ENCODE data around the gene LRRC25. TPM values are rescaled to one million over a fixed set of nuclear protein-coding genes. Genes with fewer than 3 reads are reported as not detected.

LRRC25 gene
- total RNA-seq, 6 experiments from 2014 or later: 1.9 to 12.6 (median 3.2) TPM

GRCh38 chr19:18436671-18437490 lies 39.5 kb upstream of the LRRC25 start:
- H3K27me3 ChIP-seq: no peaks in the 10 kb centered on the region
- no peaks in the 10 kb centered on the region for H3K36me3 ChIP-seq
- intact Hi-C loops (cut with DNase I): no loop called here

GRCh38 chr19:18435842-18436670 lies 38.6 kb upstream of the LRRC25 start:
- ATAC-seq (no peak), DNase-seq (no peak)
- Histone ChIP-seq H3K27me3 (no peaks in the 10 kb centered on the region), H3K27ac (no peak overlapping the region), H3K4me1 (peaks cover 0 to 26% (median 6%) of the 10 kb centered on the region in 4 donors), H3K9me3 (no peaks in the 10 kb centered on the region), H3K4me3 (no peak overlapping the region), H3K36me3 (no peaks in the 10 kb centered on the region)
- 70% methylated on average over 6 of the region's 46 CpGs for WGBS (ENCODE audit: insufficient coverage, low coverage, low lambda C conversion rate, missing lambda C conversion rate)
- intact Hi-C loops (cut with DNase I): no loop called here
- TF ChIP-seq CTCF (IDR thresholded peaks at IDR 0.05) (no peak), POLR2A (IDR thresholded peaks at IDR 0.05) (no peak)

More at GRCh38 chr19:18436671-18437490, 39.5 kb upstream of the LRRC25 start:
- H3K4me1 ChIP-seq: peaks cover 0 to 26% (median 6%) of the 10 kb centered on the region in 4 donors
- H3K4me3 ChIP-seq: peak overlapping the region; percentile 40 to 46 (median 41)
- peak overlapping the region in 1 of 3 donors; percentile 51 for H3K27ac ChIP-seq
- peak; percentile 50 to 55 (median 52) for ATAC-seq
- TF ChIP-seq POLR2A (IDR thresholded peaks at IDR 0.05) (no peak), CTCF (IDR thresholded peaks at IDR 0.05) (no peak)
- 32% methylated on average over 26 of the region's 67 CpGs for WGBS (ENCODE audit: insufficient coverage, low coverage, low lambda C conversion rate, missing lambda C conversion rate)
- H3K9me3 ChIP-seq: no peaks in the 10 kb centered on the region
- peak; percentile 77 to 80 (median 80) for DNase-seq

DNA sequence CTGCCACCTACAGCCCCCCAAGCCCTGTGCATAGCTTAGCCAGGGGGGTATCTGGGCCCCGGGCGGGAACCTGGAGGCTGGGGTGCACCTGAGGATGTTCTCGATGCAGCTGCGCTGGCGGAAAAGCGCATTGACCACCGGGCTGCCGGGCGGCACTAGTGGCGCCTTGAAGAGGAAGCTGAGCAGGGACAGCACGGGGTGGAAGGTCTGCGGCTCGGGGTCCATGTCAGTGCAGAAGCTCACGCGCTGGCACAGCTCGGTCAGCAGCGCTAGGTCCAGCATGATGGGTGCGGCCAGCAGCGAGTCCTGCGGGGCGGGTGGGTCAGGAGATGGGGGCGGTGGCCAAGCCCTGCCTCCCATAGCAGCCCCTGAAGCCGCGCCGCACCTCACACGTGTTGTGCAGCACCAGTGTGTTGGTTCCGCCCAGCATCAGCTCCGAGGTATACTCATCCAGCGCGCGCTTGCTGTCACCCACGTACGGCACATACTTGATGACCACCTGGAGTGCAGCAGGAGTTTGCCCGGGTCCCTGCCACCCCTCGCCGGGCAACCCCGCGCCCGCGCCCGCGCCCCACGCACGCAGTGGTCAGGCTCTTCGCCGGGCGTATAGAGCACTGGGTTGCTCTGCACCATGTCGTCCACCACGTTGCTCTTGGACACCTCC lies 37.9 kb upstream of the LRRC25 start:
- DNase-seq: no peak
- Histone ChIP-seq H3K4me1 (peaks cover 0 to 26% (median 6%) of the 10 kb centered on the region in 4 donors), H3K4me3 (no peak overlapping the region), H3K27me3 (no peaks in the 10 kb centered on the region), H3K36me3 (no peaks in the 10 kb centered on the region), H3K27ac (no peak overlapping the region), H3K9me3 (no peaks in the 10 kb centered on the region)
- WGBS (ENCODE audit: insufficient coverage, low coverage, low lambda C conversion rate, missing lambda C conversion rate): 93% methylated on average over 3 of the region's 49 CpGs
- intact Hi-C loops (cut with DNase I): no loop called here
- TF ChIP-seq POLR2A (IDR thresholded peaks at IDR 0.05) (no peak), CTCF (IDR thresholded peaks at IDR 0.05) (no peak)
- ATAC-seq: peak in 1 of 4 donors; percentile 4

GRCh38 chr19:18434411-18435175 lies 37.2 kb upstream of the LRRC25 start:
- no peaks in the 10 kb centered on the region for H3K36me3 ChIP-seq
- no peaks in the 10 kb centered on the region for H3K27me3 ChIP-seq
- WGBS (ENCODE audit: insufficient coverage, low coverage, low lambda C conversion rate, missing lambda C conversion rate): 70% methylated on average over 2 of the region's 21 CpGs
- intact Hi-C loops (cut with DNase I): no loop called here
- TF ChIP-seq CTCF (IDR thresholded peaks at IDR 0.05) (no peak), POLR2A (IDR thresholded peaks at IDR 0.05) (no peak)
- H3K4me3 ChIP-seq: no peak overlapping the region
- DNase-seq (no peak), ATAC-seq (no peak)
- peaks cover 0 to 25% (median 4%) of the 10 kb centered on the region in 4 donors for H3K4me1 ChIP-seq
- no peak overlapping the region for H3K27ac ChIP-seq
- H3K9me3 ChIP-seq: no peaks in the 10 kb centered on the region
